PC-3 (cell line): ENCODE data around the gene RPS21. TPM values are rescaled to one million over a fixed set of nuclear protein-coding genes. Genes with fewer than 3 reads are reported as not detected.
A peak's percentile ranks its signal among the peaks of the same experiment; 100 is the strongest.

ENCODE experiments used
- ATAC-seq: fragments of 200-7000 bp; cut with Tn5 transposase; 2 replicates; pipeline ENCODE4 v1.9.1; 2020; ENCODE audit warnings: mild to moderate bottlenecking, moderate library complexity
- BruUV-seq: library from RNA; stranded (reverse); fragments of 400-500 nt; replicated peaks from 2 replicates; lab custom pipeline; 2021; lab: Mats Ljungman, UMichigan
- CTCF ChIA-PET: fragments of 300-600 bp; sonication (Branson Sonifier 250); formaldehyde crosslinking; loops from one replicate; lab custom pipeline; 2022; ENCODE audit warnings: antibody characterized with exemption; lab: Charles Lee
- POLR2A ChIA-PET: fragments of 300-600 bp; sonication (Branson Sonifier 250); formaldehyde crosslinking; loops from one replicate; lab custom pipeline; 2022; ENCODE audit warnings: antibody characterized with exemption; ENCODE audit not compliant: unreplicated experiment; lab: Charles Lee
- DNase-seq: peaks from one replicate; pipeline ENCODE4 v3.0.0-alpha.2; 2015
- H2AFZ ChIP-seq: fragments of 300-600 bp; sonication (generic); 2 replicates; pipeline ENCODE4 v1.6.0; 2016; ENCODE audit warnings: antibody characterized with exemption, low read length
- H3F3A ChIP-seq: fragments of 300-600 bp; sonication (generic); one replicate; pipeline ENCODE4 v1.6.0; 2017; ENCODE audit warnings: antibody characterized with exemption, low read length, control low read depth, mild to moderate bottlenecking; ENCODE audit not compliant: unreplicated experiment
- H3K27ac ChIP-seq: fragments of 300-600 bp; sonication (generic); 2 replicates; pipeline ENCODE4 v1.5.1; 2016; ENCODE audit warnings: mild to moderate bottlenecking, low read length
- H3K27me3 ChIP-seq: fragments of 300-600 bp; sonication (generic); 2 replicates; pipeline ENCODE4 v1.6.1; 2016; ENCODE audit warnings: low read length, mixed read lengths
- H3K36me3 ChIP-seq: fragments of 300-600 bp; sonication (generic); 2 replicates; pipeline ENCODE4 v1.6.1; 2016; ENCODE audit warnings: low read depth, mixed run types, low read length, mixed read lengths
- H3K4me1 ChIP-seq: fragments of 300-600 bp; sonication (generic); 2 replicates; pipeline ENCODE4 v1.5.1; 2016; ENCODE audit warnings: low read length; ENCODE audit not compliant: insufficient read depth
- H3K4me2 ChIP-seq: fragments of 300-600 bp; sonication (generic); 2 replicates; pipeline ENCODE4 v1.6.0; 2016; ENCODE audit warnings: low read length
- H3K4me3 ChIP-seq: fragments of 300-600 bp; sonication (generic); 2 replicates; pipeline ENCODE4 v1.5.1; 2016; ENCODE audit warnings: mild to moderate bottlenecking, low read length, mixed read lengths
- H3K79me2 ChIP-seq: fragments of 300-600 bp; sonication (generic); 2 replicates; pipeline ENCODE4 v1.6.1; 2017; ENCODE audit warnings: low read length, mixed read lengths
- H3K9ac ChIP-seq: fragments of 300-600 bp; sonication (generic); 2 replicates; pipeline ENCODE4 v1.6.0; 2016; ENCODE audit warnings: mild to moderate bottlenecking, low read length
- H3K9me2 ChIP-seq: fragments of 300-600 bp; sonication (generic); replicated peaks from 2 replicates; pipeline ENCODE4 v1.6.1; 2016; ENCODE audit warnings: mixed run types, low read length, mixed read lengths
- H3K9me3 ChIP-seq: fragments of 300-600 bp; sonication (generic); 2 replicates; pipeline ENCODE4 v1.6.1; 2016; ENCODE audit warnings: low read length, mixed read lengths
- H4K20me1 ChIP-seq: fragments of 300-600 bp; sonication (generic); 2 replicates; pipeline ENCODE4 v1.6.1; 2016; ENCODE audit warnings: low read length, mixed read lengths
- CTCF ChIP-seq: fragments of 300-600 bp; sonication (generic); conservative IDR thresholded peaks from 2 replicates; pipeline ENCODE4 v1.5.1; 2017; ENCODE audit warnings: antibody characterized with exemption, low read depth, mild to moderate bottlenecking, low read length
- EZH2 ChIP-seq: fragments of 300-600 bp; sonication (generic); IDR thresholded peaks from one replicate; pipeline ENCODE4 v1.6.1; 2017; ENCODE audit warnings: antibody characterized with exemption, mild to moderate bottlenecking, low read length; ENCODE audit not compliant: unreplicated experiment
- EZH2phosphoT487 ChIP-seq: fragments of 300-600 bp; sonication (generic); IDR thresholded peaks from 2 replicates; pipeline ENCODE4 v1.6.1; 2018; ENCODE audit warnings: mild to moderate bottlenecking, antibody characterized with exemption, low read length, borderline replicate concordance
- intact Hi-C: fragments of 100-400 bp; cut with micrococcal nuclease; formaldehyde crosslinking; loops from 2 replicates; pipeline ENCODE4 v1.9.0; 2023
- total RNA-seq: library from RNA; depleted of rRNA; stranded (reverse); fragments of >200 nt; gene quantifications from 2 replicates; pipeline ENCODE4 v1.2.3, GENCODE V29; 2014

Gene RPS21
- total RNA-seq, 1 experiment from 2014 or later = 1,945 TPM

- ChIA-PET CTCF (no interaction called here), POLR2A (no interaction called here)
- Histone ChIP-seq H3K79me2 (peaks cover 19% of the 10 kb centered on the region), H4K20me1 (no peaks in the 10 kb centered on the region), H3K9me2 (no peaks in the 10 kb centered on the region), H2AFZ (no peak overlapping the region), H3K4me1 (peaks cover 21% of the 10 kb centered on the region), H3F3A (peaks cover 3% of the 10 kb centered on the region), H3K9ac (0 out of 2 replicates have a peak overlapping the region, but pooled peaks have one; percentile 67), H3K27ac (peak overlapping the region; percentile 84), H3K36me3 (no peaks in the 10 kb centered on the region; the same call in 1 of the 2 replicates), H3K27me3 (no peaks in the 10 kb centered on the region), H3K4me2 (peak overlapping the region; percentile 67), H3K9me3 (no peaks in the 10 kb centered on the region), H3K4me3 (no peak overlapping the region)
- ATAC-seq (peak; percentile 32), DNase-seq (peak; percentile 65)
- TF ChIP-seq EZH2 = no peak
- TF ChIP-seq EZH2phosphoT487 = no peak
- no peak for TF ChIP-seq CTCF
- intact Hi-C loops = loop anchor here (10.0 kb wide), 1 partner anchor 414 kb away; the partner anchor contains the start of gene MRGBP
- BruUV-seq = no TSS peak
Observed at GRCh38 chr20:62381202-62381797, 5.6 kb upstream of the RPS21 start.

- no peak for DNase-seq
- peaks cover 3% of the 10 kb centered on the region for H3F3A ChIP-seq
- peaks cover 24% of the 10 kb centered on the region for H3K79me2 ChIP-seq
- no TSS peak for BruUV-seq
- TF ChIP-seq EZH2 (no peak), EZH2phosphoT487 (no peak), CTCF (no peak)
- H4K20me1 ChIP-seq = no peaks in the 10 kb centered on the region
- H3K9me2 ChIP-seq = no peaks in the 10 kb centered on the region
- H3K27ac ChIP-seq = peak overlapping the region; percentile 84
- H3K9me3 ChIP-seq = no peaks in the 10 kb centered on the region
- intact Hi-C loops = loop anchor here (1.0 to 10.0 kb wide), 3 partner anchors 32 to 413 kb away; partner anchors contain the start of genes ADRM1 and MRGBP
- H3K4me3 ChIP-seq = no peak overlapping the region
- H3K36me3 ChIP-seq = no peaks in the 10 kb centered on the region; the same call in 1 of the 2 replicates
- H3K4me2 ChIP-seq = no peak overlapping the region
- CTCF ChIA-PET = interaction anchor here (0.7 to 1.0 kb wide), 3 partner anchors 12 to 20 kb away, joined by 3 to 18 read pairs (median 3); partner anchors contain the start of gene LAMA5
- H3K9ac ChIP-seq = no peak overlapping the region
- ATAC-seq = no peak
- no peak overlapping the region for H2AFZ ChIP-seq
- POLR2A ChIA-PET = no interaction called here
- peaks cover 21% of the 10 kb centered on the region for H3K4me1 ChIP-seq
- H3K27me3 ChIP-seq = no peaks in the 10 kb centered on the region
Observed at GRCh38 chr20:62381842-62382241, 5.1 kb upstream of the RPS21 start.
